ENCODE results near the gene NAMPT. TPM values are rescaled to one million over a fixed set of nuclear protein-coding genes. Genes with fewer than 3 reads are reported as not detected.

The NAMPT gene
- total RNA-seq, 1 experiment from 2014 or later = 66.0 TPM

DNA sequence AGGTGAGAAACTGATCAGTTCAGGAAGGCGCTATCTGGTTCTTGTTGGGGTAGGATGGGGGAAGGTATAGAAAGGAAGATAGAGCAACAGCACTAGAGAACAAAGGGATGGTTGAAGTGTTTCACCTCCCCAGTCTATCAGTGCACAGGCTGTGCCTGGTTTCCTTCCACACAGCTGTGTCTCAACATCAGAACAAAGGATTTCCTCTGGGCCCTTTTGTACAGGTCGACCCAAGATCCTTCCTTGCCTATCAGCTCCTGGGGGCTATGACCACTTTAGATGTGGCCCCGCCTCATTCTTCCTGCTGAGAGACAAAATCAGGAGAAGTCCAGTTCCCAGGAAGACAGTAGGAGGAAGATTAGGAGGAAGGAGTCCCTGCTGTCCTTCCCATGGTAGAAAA is 65.6 kb downstream of the NAMPT start:
- Histone ChIP-seq H3K27ac (ENCODE audit: low read length) (no peak overlapping the region), H3K4me2 (ENCODE audit: low read length) (no peak overlapping the region), H3K9me2 (replicated peaks; ENCODE audit: low read length) (no peaks in the 10 kb centered on the region), H3K79me2 (ENCODE audit: low read length) (no peaks in the 10 kb centered on the region), H3K9me3 (ENCODE audit: low read length) (no peaks in the 10 kb centered on the region), H3K27me3 (ENCODE audit: low read length) (no peaks in the 10 kb centered on the region), H3K36me3 (ENCODE audit: low read depth, low read length) (no peaks in the 10 kb centered on the region), H4K20me1 (ENCODE audit: low read length) (no peaks in the 10 kb centered on the region), H3F3A (ENCODE audit: low read length, unreplicated experiment) (peaks cover 5% of the 10 kb centered on the region), H3K4me3 (ENCODE audit: low read length) (no peak overlapping the region), H3K9ac (ENCODE audit: low read length) (no peak overlapping the region), H3K4me1 (ENCODE audit: insufficient read depth, low read length) (peaks cover 26% of the 10 kb centered on the region), H2AFZ (ENCODE audit: low read length) (no peak overlapping the region)
- no peak for TF ChIP-seq EZH2 (IDR thresholded peaks at IDR 0.05; ENCODE audit: low read length, unreplicated experiment)
- no peak for TF ChIP-seq EZH2phosphoT487 (IDR thresholded peaks at IDR 0.05; ENCODE audit: borderline replicate concordance, low read length)
- TF ChIP-seq, protein P1, sequence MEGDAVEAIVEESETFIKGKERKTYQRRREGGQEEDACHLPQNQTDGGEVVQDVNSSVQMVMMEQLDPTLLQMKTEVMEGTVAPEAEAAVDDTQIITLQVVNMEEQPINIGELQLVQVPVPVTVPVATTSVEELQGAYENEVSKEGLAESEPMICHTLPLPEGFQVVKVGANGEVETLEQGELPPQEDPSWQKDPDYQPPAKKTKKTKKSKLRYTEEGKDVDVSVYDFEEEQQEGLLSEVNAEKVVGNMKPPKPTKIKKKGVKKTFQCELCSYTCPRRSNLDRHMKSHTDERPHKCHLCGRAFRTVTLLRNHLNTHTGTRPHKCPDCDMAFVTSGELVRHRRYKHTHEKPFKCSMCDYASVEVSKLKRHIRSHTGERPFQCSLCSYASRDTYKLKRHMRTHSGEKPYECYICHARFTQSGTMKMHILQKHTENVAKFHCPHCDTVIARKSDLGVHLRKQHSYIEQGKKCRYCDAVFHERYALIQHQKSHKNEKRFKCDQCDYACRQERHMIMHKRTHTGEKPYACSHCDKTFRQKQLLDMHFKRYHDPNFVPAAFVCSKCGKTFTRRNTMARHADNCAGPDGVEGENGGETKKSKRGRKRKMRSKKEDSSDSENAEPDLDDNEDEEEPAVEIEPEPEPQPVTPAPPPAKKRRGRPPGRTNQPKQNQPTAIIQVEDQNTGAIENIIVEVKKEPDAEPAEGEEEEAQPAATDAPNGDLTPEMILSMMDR (conservative IDR thresholded peaks at IDR 0.05; ENCODE audit: low read depth, low read length) = no peak
- ATAC-seq = no peak
- intact Hi-C loops (cut with micrococcal nuclease) = no loop called here
- ChIA-PET CTCF (no interaction called here), POLR2A (ENCODE audit: unreplicated experiment) (no interaction called here)
- DNase-seq = no peak
- BruUV-seq (replicated peaks) = no TSS peak

DNA sequence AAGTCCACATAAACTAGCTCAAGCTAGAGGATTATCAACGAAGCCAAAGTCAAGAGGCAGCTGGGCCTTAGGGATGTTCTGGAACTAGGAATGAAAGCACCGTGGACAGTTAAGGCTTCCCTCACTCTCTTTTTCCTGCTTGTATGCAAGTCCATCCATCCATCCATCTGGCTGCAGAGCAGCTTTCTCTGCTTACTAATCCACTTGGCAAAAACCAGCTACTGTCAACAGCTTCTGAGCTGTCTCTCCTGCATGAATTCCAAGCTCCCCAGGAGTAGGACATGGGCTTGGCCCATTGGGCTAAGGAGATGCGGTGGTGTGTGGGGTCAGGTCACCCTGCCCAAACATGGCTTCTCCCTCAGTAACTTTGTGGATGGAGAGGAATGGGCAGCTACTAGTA is 66.2 kb downstream of the NAMPT start:
- no peak overlapping the region for H3K4me2 ChIP-seq (ENCODE audit: low read length)
- no peaks in the 10 kb centered on the region for H4K20me1 ChIP-seq (ENCODE audit: low read length)
- TF ChIP-seq EZH2 (IDR thresholded peaks at IDR 0.05; ENCODE audit: low read length, unreplicated experiment) (no peak), EZH2phosphoT487 (IDR thresholded peaks at IDR 0.05; ENCODE audit: borderline replicate concordance, low read length) (no peak)
- TF ChIP-seq, protein P1 (conservative IDR thresholded peaks at IDR 0.05; ENCODE audit: low read depth, low read length) = no peak
- POLR2A ChIA-PET (ENCODE audit: unreplicated experiment) = interaction anchor here (0.9 kb wide), 1 partner anchor 66 kb away, joined by 6 read pairs; the partner anchor contains the start of gene NAMPT
- DNase-seq (no peak), ATAC-seq (no peak)
- H3K9ac ChIP-seq (ENCODE audit: low read length) = no peak overlapping the region
- no peak overlapping the region for H3K4me3 ChIP-seq (ENCODE audit: low read length)
- BruUV-seq (replicated peaks) = no TSS peak
- intact Hi-C loops (cut with micrococcal nuclease) = no loop called here
- peaks cover 26% of the 10 kb centered on the region for H3K4me1 ChIP-seq (ENCODE audit: insufficient read depth, low read length)
- no peaks in the 10 kb centered on the region for H3K27me3 ChIP-seq (ENCODE audit: low read length)
- no peaks in the 10 kb centered on the region for H3K9me3 ChIP-seq (ENCODE audit: low read length)
- H2AFZ ChIP-seq (ENCODE audit: low read length) = no peak overlapping the region
- H3K79me2 ChIP-seq (ENCODE audit: low read length) = no peaks in the 10 kb centered on the region
- H3K9me2 ChIP-seq (replicated peaks; ENCODE audit: low read length) = no peaks in the 10 kb centered on the region
- H3K36me3 ChIP-seq (ENCODE audit: low read depth, low read length) = no peaks in the 10 kb centered on the region
- CTCF ChIA-PET = interaction anchor here (0.5 kb wide), 1 partner anchor 570 kb away, joined by 3 read pairs; no protein-coding TSS in a partner anchor
- no peak overlapping the region for H3K27ac ChIP-seq (ENCODE audit: low read length)
- H3F3A ChIP-seq (ENCODE audit: low read length, unreplicated experiment) = peaks cover 5% of the 10 kb centered on the region

DNA sequence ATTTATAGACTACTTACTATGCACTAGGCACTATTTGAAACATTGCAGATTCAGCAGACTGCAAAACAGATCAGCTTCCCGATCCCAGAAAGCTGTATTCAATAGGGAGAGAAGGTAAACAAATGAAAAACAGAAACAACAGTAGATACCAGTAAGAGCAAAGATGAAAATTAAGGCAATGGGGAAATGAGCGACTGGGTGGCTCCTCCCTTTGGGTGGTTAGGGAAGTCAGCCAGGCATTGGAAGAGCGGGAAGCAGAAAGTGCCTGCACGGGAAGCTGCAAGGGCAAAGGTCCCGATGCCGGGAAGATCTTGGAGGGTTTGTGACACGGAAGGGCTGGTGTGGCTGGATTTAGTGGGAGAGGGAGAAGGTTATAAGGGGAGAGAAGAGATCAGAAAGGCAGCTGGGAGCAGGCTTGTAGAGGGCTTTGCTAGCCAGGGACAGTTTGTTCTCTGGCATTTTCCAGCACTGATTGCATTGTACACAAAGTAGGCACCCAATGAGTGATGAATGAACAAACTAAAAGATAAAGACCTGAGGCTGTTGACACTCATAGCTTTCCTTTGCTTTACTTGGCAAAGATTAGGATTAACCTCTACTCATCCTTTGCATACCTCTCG is 67.8 kb downstream of the NAMPT start:
- Histone ChIP-seq H2AFZ (ENCODE audit: low read length) (peak overlapping the region; percentile 63), H3K27ac (ENCODE audit: low read length) (peak overlapping the region; percentile 83), H3K4me1 (ENCODE audit: insufficient read depth, low read length) (peaks cover 26% of the 10 kb centered on the region), H3K4me2 (ENCODE audit: low read length) (peak overlapping the region; percentile 82), H3K9me2 (replicated peaks; ENCODE audit: low read length) (no peaks in the 10 kb centered on the region), H3K9me3 (ENCODE audit: low read length) (no peaks in the 10 kb centered on the region), H3K36me3 (ENCODE audit: low read depth, low read length) (no peaks in the 10 kb centered on the region), H3K27me3 (ENCODE audit: low read length) (no peaks in the 10 kb centered on the region), H3K79me2 (ENCODE audit: low read length) (no peaks in the 10 kb centered on the region), H4K20me1 (ENCODE audit: low read length) (no peaks in the 10 kb centered on the region), H3F3A (ENCODE audit: low read length, unreplicated experiment) (peaks cover 5% of the 10 kb centered on the region), H3K4me3 (ENCODE audit: low read length) (peak overlapping the region; percentile 56), H3K9ac (ENCODE audit: low read length) (peak overlapping the region; percentile 52)
- no TSS peak for BruUV-seq (replicated peaks)
- CTCF ChIA-PET = interaction anchor here (0.6 to 1.6 kb wide), 5 partner anchors 38 to 628 kb away, joined by 3 to 5 read pairs (median 4); partner anchors contain the start of gene NAMPT
- ATAC-seq (peak; percentile 72), DNase-seq (peak; percentile 84)
- POLR2A ChIA-PET (ENCODE audit: unreplicated experiment) = interaction anchor here (0.6 to 1.8 kb wide), 4 partner anchors 15 to 685 kb away, joined by 3 to 20 read pairs (median 12); partner anchors contain the start of gene NAMPT
- TF ChIP-seq EZH2 (IDR thresholded peaks at IDR 0.05; ENCODE audit: low read length, unreplicated experiment) (no peak), EZH2phosphoT487 (IDR thresholded peaks at IDR 0.05; ENCODE audit: borderline replicate concordance, low read length) (no peak)
- TF ChIP-seq, protein P1 (conservative IDR thresholded peaks at IDR 0.05; ENCODE audit: low read depth, low read length) = no peak
- intact Hi-C loops (cut with micrococcal nuclease) = loop anchor here (1.0 kb wide), 4 partner anchors 8 to 68 kb away; no protein-coding TSS in a partner anchor

Measured in PC-3 (cell line).